NCI-H526 (cell line): Measurements from ENCODE around the gene ABHD17A.

Source experiments
- DNase-seq, 2 experiments: peaks; one replicate each; lab custom pipeline; 2025; lab: John Stamatoyannopoulos, UW

The ABHD17A gene

DNA sequence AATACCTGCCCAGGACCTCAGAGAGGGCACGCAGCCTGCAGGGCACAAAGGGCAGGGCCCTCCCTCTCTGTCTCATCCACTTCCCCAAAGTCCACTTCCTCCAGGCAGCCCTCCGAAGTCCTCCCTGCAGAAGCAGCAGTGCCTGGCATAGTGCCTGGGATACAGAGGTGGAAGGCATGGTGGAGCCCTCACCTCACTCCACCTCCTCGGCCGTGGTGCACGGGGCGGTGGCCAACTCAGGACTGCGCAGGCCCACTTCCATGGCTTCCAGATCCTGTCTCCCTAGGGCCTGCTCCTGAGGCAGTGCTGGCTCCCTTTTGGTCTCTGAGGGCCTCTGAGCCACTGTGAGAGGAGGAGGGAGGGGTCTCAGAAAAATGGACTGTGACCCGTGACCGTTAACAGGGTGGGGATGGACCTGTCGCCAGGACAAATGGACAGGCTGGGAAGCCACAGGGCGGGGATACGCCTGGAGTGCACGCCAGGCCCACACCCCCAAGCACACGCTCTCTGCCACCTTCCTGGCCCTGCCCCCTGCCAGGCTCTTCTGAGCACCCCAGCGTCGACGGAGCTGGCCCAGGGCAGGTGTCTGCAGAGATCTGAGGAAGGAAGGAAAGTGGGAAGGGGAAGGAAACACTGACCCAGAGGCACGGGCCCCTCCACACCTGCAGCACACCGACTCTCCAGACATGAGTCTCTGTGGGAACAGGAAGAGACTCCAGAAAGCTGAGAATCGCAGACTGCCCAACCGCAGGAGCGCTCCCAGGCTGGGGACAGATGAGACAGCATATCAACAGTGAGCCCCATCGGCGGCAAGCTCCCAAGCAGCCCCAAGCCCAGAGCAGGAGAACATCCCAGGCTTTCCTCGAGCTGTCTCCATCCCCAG is 45.4 kb downstream of the ABHD17A start:
- DNase-seq, result no peak

DNA sequence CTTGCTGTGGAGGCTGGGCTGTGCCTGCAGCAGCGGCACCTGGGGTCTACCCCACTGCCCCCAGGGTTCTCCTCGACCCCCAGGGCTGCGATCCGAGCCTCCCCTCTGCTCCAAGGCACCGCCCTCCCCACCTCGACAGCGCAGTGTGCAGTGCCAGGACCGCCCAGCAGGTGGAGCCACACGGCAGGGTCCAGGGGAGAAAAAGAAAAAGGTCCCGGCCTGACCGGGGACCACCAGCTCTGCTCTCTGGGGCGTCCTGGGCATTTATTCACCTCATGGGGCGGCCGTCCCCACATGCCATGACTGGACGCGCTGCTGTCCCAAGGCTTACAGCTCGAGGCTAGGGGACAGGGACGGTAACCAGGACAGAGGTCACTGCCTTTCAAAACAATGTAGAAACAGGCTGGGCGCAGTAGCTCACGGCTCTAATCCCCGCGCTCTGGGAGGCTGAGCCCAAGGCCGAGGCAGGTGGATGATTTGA is 47.6 kb downstream of the ABHD17A start:
- DNase-seq, result no peak

DNA sequence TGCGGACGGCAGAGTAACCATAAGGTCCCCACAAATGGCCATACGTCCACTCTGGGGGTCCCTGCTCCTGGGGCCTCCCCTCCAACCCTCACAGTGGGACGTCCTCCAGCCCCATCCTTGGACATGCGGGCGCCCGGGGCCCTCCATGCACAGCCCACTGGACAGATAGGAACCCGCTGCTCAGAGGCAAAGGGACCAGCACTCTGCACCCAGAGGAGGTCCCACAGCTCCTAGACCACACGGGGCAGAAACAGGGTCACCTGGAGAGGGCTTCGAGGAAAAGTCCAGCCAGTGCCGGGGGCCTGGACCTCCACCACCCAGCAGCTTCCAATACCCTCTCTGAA is 48.1 kb downstream of the ABHD17A start:
- DNase-seq, result no peak

DNA sequence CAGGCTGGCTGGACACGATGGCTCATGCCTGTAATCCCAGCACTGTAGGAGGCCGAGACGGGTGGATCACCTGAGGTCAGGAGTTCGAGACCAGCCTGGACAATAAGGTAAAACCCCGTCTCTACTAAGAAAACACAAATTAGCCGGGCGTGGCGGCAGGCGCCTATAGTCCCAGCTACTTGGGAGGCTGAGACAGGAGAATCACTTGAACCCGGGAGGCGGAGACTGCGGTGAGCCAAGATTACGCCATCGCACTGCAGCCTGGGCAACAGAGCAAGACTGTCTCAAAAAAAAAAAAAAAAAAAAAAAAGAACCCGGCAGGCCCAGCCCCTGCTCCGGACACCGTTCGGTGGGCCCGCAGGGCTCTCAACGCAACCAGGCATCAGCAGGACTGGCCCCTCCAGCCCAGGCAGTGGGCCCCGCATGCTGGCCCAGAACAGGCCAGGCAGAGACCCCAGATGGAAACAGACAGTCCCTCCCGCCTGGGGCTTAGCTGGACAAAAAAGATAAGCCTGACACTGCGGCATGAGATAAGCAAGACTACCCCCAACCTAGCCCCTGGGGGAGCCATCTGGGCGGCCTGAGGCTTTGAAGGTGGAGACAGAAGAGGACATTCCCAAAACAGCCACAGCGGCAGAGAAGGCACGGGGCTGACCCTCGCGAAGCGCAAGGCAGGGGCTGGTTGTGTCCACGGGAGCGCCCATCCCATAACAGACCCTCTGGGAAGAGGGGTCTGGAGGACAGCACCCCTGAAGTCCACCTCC is 48.7 kb downstream of the ABHD17A start:
- DNase-seq, result no peak

DNA sequence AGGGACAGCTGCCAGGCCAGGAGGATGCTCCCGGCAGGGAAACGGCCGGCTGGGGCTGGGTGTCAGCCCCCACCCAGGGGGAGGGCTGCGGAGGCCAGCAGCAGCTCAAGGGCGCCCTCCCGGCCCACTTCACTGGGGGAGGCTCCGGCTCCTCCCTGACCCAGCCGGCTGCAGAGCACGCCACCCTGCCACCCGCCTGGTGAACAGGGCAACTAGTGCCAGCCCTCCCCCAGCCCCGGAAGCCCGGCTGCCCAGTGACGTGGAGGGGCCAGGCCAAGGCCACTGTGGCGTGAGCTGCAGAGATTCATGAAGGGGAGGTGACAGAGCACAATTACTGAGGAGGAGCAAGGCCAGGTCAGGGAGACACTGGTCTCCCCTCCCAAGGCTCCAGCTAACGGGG is 51.8 kb downstream of the ABHD17A start:
- DNase-seq, result no peak

DNA sequence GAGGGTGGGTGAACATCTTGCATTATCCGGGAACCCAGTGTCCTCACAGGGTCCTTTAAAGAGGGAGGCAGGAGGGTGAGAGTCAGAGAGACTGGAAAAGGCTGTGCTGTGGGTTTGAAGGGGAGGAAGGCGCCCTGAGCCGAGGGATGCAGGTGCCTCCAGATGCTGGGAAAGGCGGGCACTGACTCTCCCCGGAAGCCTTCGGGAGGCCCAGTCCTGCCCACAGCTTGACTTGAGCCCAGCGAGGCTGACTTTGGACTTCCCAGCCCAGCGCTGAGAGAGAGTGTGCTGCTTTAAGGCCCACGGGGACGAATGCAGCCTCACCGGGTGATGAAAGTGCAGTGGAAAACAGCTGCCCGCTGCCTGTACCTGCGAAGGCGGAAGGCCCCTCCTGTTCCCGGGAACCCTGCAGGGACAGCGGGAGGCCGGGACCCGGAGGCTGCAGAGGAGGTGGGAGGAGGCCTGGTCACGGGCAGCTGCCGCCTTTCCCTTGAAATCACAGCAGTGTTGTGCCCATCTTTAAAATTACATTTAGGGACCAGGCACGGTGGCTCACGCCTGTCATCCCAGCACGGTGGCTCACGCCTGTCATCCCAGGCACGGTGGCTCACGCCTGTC is 53.1 kb downstream of the ABHD17A start:
- DNase-seq, result no peak

DNA sequence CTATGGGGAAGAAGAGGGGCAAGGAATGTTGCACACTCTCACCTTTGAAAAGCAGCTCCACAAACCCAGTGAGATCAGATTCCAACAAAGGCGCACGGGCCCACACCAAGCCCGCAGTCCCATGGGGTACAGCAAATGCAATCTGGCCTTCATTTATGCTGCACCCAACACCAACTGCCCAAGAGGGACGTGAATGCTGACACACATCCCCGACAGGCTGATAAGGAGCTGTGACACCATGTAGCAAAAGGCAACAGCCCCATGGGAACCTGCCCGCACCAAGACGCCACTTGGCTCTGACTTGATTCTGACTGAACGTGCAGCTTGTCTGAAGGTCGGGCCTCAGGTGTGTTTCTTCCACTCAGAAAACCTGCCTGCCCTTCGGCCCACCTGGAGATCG is 54.3 kb downstream of the ABHD17A start:
- no peak for DNase-seq

DNA sequence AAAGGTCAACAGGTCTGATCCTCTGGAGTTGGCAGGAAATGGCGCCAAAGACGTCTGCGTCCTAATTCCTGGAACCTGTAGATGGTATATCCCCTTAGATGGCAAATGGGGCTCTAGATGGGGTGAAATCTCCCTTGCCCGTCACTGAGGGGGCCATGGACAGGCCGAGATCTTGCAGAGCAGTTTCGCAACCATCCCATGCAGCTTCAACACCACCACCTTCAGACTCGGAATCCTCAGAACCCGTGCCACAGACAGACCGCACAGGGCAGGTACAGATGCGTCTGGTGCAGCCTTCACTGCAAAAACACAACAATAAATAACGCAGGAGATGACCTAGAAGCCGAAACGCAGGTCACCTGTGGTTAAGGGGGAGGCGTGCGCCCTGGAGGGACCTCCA is 54.7 kb downstream of the ABHD17A start:
- no peak for DNase-seq

DNA sequence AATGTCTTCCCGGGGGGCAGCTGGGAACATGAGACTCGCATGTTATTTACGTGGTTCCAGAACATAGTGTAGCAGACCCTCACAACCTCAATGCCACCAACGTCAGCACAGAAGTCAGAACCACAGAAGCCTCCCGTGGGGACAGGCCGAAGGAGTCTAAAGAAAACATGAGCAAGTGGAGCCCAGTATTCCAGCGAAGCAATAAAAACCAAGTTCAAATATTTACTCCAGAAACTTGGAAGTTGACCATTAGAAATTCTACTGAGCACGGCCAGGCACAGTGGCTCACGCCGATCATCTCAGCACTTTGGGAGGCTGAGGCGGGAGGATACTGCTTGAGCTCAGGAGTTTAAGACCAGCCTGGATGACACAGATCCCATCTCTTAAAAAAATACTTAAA is 55.3 kb downstream of the ABHD17A start:
- no peak for DNase-seq

DNA sequence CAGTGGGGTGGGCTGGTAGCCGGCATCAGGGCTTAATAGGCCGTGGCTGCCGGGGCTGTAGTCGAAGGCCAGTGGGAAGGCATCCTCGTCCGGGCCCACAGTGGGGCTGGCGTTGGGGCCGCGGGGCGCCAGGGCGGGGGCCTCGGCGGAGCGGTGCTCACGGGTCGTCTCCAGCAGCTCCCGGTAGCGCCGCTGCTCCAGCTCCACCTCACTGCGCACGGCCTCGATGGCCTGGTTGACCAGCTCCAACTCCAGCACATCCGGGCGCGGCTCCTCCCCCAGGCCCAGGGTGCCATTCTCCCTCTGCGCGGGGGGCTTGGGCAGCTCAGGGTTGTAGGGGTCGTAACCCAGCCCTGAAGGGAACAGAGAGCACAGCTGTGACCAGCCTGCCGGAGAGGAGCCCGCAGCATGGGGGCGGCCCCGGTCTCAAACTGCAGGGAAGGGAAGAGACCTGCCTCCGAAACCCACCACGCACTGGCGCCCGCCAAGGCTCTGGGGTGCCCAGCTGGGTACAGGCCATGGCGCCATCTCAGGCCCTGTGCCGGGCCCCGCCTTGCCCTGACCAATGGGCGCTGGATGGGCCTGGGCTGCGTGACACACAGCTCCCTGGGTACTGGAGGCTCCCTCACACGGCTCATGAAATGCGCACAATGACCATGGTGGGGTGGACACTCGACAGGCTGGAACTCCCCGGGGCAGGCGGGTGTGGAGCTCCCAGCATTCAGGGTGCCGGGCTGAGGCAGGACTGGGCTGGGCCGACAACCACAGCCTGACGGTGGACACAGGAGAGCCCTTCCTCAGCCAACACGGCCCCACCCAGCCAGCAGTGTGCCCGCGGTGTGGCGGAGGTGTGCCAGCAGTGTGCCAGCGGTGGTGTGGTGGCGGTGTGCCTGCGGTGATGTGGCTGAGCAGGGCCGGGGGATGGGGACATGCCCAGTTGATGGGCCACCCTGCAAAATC is 56.7 kb downstream of the ABHD17A start:
- DNase-seq, result no peak

DNA sequence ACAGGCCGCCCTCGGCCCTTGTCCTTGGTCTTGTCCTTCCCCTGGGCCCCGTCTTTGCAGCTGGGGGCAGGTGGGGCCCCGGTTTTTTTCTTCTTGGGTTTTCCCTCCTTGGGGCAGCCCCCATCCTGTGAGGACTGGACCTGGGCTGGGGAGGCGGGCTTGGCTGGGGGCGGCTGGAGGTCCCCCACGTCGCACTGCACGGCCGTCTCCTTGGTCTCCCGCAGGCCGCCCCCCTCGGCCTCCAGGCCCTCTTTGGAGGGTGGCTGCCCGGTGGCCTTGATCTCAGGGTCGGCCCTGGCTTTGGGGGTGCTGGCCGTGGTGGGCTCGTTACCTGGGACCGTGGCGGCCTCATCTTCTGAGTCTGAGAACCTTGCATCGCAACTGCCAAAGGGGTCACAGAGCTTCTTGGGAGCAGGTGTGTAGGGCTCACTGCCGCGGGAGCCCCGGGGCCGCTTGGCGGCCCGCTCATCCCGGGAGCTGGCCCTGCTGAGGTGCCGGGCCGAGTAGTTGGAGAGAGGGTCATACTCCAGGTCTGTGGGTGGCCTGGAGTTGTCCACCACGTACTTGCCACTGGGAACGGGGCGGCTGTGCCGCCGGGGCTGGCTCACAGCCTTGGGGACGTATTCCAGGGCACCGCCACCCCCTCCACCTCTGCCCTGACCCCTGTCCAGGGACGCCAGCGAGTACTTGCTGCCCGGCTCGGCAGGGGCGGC is 57.6 kb downstream of the ABHD17A start:
- DNase-seq, result no peak
